ENCODE results near the gene UAP1L1. TPM values are rescaled to one million over a fixed set of nuclear protein-coding genes. Genes with fewer than 3 reads are reported as not detected.

UAP1L1 gene
- total and polyA plus RNA-seq, 9 of the 15 experiments (the other 6 are each of a cell fraction or from before 2014, with no cell fraction given): 0.20 to 8.6 (median 3.7) TPM

- ChIA-PET POLR2A (no interaction called here), CTCF (ENCODE audit: low intra/inter-chr PET ratio) (no interaction called here)
- FAIRE-seq (no peak), ATAC-seq (no peak), DNase-seq (ENCODE audit: extremely low read depth in 1 of 4, low spot score in 3 of 4) (no peak)
- Histone ChIP-seq H3K36me3 (ENCODE audit: control insufficient read depth, insufficient read depth, low read length) (no peaks in the 10 kb centered on the region), H3K9me3 (replicated peaks; ENCODE audit: control insufficient read depth, insufficient read depth, low read depth, low read length) (no peaks in the 10 kb centered on the region), H3K27ac (ENCODE audit: extremely low read depth, low read depth, low read length) (no peak overlapping the region), H3K4me2 (ENCODE audit: insufficient read depth, low read length) (no peak overlapping the region), H3K4me1 (replicated peaks in 1 of 2; ENCODE audit: control insufficient read depth in 2 of 2, insufficient read depth in 2 of 2, low read length in 2 of 2) (peaks cover 2 to 74% of the 10 kb centered on the region in 2 experiments; a peak in 3 of 5 replicates), H3K4me3 (no peak overlapping the region), H2AFZ (ENCODE audit: low read depth, low read length) (no peak overlapping the region), H3K9me1 (ENCODE audit: control insufficient read depth, insufficient read depth, low read length) (peaks cover 2% of the 10 kb centered on the region), H4K20me1 (replicated peaks; ENCODE audit: control insufficient read depth, insufficient read depth, low read length) (peaks cover 28% of the 10 kb centered on the region), H3K9ac (ENCODE audit: insufficient read depth in 1 of 2, low read depth in 2 of 2, low read length in 2 of 2) (peak overlapping the region in 1 of 2 experiments; percentile 27; a peak in 1 of 4 replicates), H3K27me3 (ENCODE audit: control insufficient read depth in 2 of 2, insufficient read depth in 2 of 2, low read length in 2 of 2) (peaks cover 0 to 10% of the 10 kb centered on the region in 2 experiments; a peak in 2 of 5 replicates), H3K79me2 (ENCODE audit: control insufficient read depth, insufficient read depth, low read length) (no peaks in the 10 kb centered on the region)
- no peak for TF ChIP-seq DNMT1 (IDR thresholded peaks at IDR 0.05)
- no peak for TF ChIP-seq SRSF7 (optimal IDR thresholded peaks at IDR 0.05; ENCODE audit: low read depth, low read length)
- no peak for TF ChIP-seq ZNF639 (CRISPR knock-in tag; conservative IDR thresholded peaks at IDR 0.05 in 1 of 2, IDR thresholded peaks at IDR 0.05 in 1 of 2)
- TF ChIP-seq ZNF512 (tag; IDR thresholded peaks at IDR 0.05): no peak
- no peak for TF ChIP-seq LARP7 (IDR thresholded peaks at IDR 0.05)
- TF ChIP-seq ZHX1 (conservative IDR thresholded peaks at IDR 0.05; ENCODE audit: low read length): no peak
- TF ChIP-seq RFX5 (IDR thresholded peaks at IDR 0.05; ENCODE audit: low read depth, low read length): no peak
- no peak for TF ChIP-seq ZNF830 (CRISPR knock-in tag; IDR thresholded peaks at IDR 0.05)
- no peak for TF ChIP-seq KLF1 (tag; IDR thresholded peaks at IDR 0.05)
- no peak for TF ChIP-seq KAT7 (CRISPR knock-in tag; IDR thresholded peaks at IDR 0.05; ENCODE audit: borderline replicate concordance)
- 50% methylated on average over 14 of the region's 17 CpGs for WGBS (ENCODE audit: insufficient coverage, low coverage, missing lambda C conversion rate)
- in situ Hi-C loops (cut with MboI): no loop called here
- intact Hi-C loops (cut with micrococcal nuclease): loop anchor here (2.0 to 5.0 kb wide), 2 partner anchors 66 to 176 kb away; partner anchors contain the start of gene RNF224
- BruUV-seq (replicated peaks): no TSS peak
These were observed 26.1 kb upstream of the UAP1L1 start for GRCh38 chr9:137051145-137051724.

Data from K562 (cell line).